Measurements from ENCODE around the gene TRAF2.

- no peak for TF ChIP-seq FOXP2 (optimal IDR thresholded peaks at IDR 0.05; ENCODE audit: control extremely low read depth, extremely low read length, insufficient read depth)
- no peak for TF ChIP-seq POLR2AphosphoS5 (IDR thresholded peaks at IDR 0.05; ENCODE audit: borderline replicate concordance, low read depth, low read length)
- no peak for TF ChIP-seq EZH2 (IDR thresholded peaks at IDR 0.05)
These were observed 12.9 kb downstream of the TRAF2 start for GRCh38 chr9:136899196-136899595.

All from SK-N-MC (cell line).